A673 (cell line): Measurements from ENCODE around the gene GRIK4. TPM values are rescaled to one million over a fixed set of nuclear protein-coding genes. Genes with fewer than 3 reads are reported as not detected.

Experiments
- BruUV-seq: library from RNA; stranded (reverse); fragments of 400-500 nt; replicated peaks from 2 replicates; lab custom pipeline; 2021; lab: Mats Ljungman, UMichigan
- CTCF ChIA-PET: fragments of 300-600 bp; sonication (Branson Sonifier 250); formaldehyde crosslinking; loops from one replicate; lab custom pipeline; 2022; ENCODE audit warnings: antibody characterized with exemption; lab: Charles Lee
- POLR2A ChIA-PET: fragments of 300-600 bp; sonication (Branson Sonifier 250); formaldehyde crosslinking; loops from one replicate; lab custom pipeline; 2022; ENCODE audit warnings: antibody characterized with exemption; ENCODE audit not compliant: low non-redundant PET; lab: Charles Lee
- DNase-seq: peaks from one replicate; pipeline ENCODE4 v3.0.0-alpha.2; 2015; ENCODE audit warnings: low spot score
- H3K27ac ChIP-seq: fragments of 200-600 bp; sonication (generic); 2 replicates; pipeline ENCODE4 v1.5.1; 2016; ENCODE audit warnings: mixed run types, low read depth, mild to moderate bottlenecking, mixed read lengths, antibody characterized with exemption, low read length; ENCODE audit not compliant: poor library complexity, severe bottlenecking
- H3K27me3 ChIP-seq: fragments of 200-600 bp; sonication (generic); replicated peaks from 2 replicates; pipeline ENCODE4 v1.6.1; 2017; ENCODE audit warnings: mixed run types, low read depth, mild to moderate bottlenecking, mixed read lengths, antibody characterized with exemption, low read length; ENCODE audit not compliant: insufficient read depth, poor library complexity
- H3K36me3 ChIP-seq: fragments of 200-600 bp; sonication (generic); 2 replicates; pipeline ENCODE4 v1.6.1; 2016; ENCODE audit warnings: mixed run types, mild to moderate bottlenecking, mixed read lengths, antibody characterized with exemption, low read length; ENCODE audit not compliant: insufficient read depth, poor library complexity, severe bottlenecking
- H3K4me1 ChIP-seq: fragments of 200-600 bp; sonication (generic); 2 replicates; pipeline ENCODE4 v1.6.1; 2017; ENCODE audit warnings: mixed run types, mild to moderate bottlenecking, mixed read lengths, antibody characterized with exemption, low read length; ENCODE audit not compliant: insufficient read depth, poor library complexity, severe bottlenecking
- H3K4me3 ChIP-seq: fragments of 200-600 bp; sonication (generic); 2 replicates; pipeline ENCODE4 v1.5.1; 2016; ENCODE audit warnings: low read depth, mixed run types, mild to moderate bottlenecking, mixed read lengths, low read length; ENCODE audit not compliant: poor library complexity, severe bottlenecking
- H3K9me3 ChIP-seq: fragments of 200-600 bp; sonication (generic); 2 replicates; pipeline ENCODE4 v1.6.1; 2016; ENCODE audit warnings: mixed run types, low read depth, mild to moderate bottlenecking, mixed read lengths, antibody characterized with exemption, low read length; ENCODE audit not compliant: poor library complexity, severe bottlenecking
- EZH2 ChIP-seq: fragments of 200-600 bp; sonication (generic); IDR thresholded peaks from 2 replicates; pipeline ENCODE4 v1.6.1; 2017; ENCODE audit warnings: borderline replicate concordance, low read depth, mild to moderate bottlenecking, mixed read lengths, antibody characterized with exemption, low read length; ENCODE audit not compliant: poor library complexity, severe bottlenecking
- intact Hi-C: fragments of 100-400 bp; cut with micrococcal nuclease; formaldehyde crosslinking; loops from one replicate; pipeline ENCODE4 v1.10.0; 2022; ENCODE audit not compliant: unreplicated experiment
- total RNA-seq: library from RNA; stranded (reverse); gene quantifications from 2 replicates; pipeline ENCODE4 v1.2.3, GENCODE V29; 2021
- TF ChIP-seq, protein P1 (sequence below): fragments of 300-800, 200-600 bp; sonication (generic); conservative IDR thresholded peaks from 2 replicates; pipeline ENCODE4 v1.5.1; 2017; ENCODE audit warnings: low read depth, mild to moderate bottlenecking, antibody characterized with exemption, low read length, moderate library complexity, mixed read lengths

GRIK4 gene
- total RNA-seq, 1 experiment from 2014 or later: not detected

DNA sequence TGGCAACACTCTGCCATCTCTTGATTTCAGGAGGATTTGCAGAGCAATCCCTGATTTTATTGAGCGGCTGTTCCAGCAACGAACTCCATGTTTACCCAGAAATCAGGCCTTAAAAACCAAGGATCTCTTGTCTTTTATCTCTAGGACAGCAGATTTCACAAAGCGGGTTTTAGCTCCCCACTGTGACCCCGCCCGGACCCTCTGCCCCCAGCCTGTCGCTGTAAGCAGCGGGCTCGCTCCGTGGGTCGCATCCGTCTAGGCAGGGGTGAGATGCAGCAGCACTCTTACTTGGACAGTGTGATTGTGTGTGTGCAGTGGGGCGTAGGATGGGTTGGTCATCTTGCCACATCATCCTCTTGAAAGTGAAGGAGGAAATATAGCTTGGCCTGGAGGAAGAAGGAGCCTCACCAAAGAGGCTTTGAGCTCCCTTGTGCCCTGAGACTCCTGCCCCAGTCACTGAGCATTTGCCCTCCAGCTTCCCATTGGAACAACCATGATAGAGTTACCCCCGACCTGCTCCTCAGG, 323.2 kb downstream of the GRIK4 start:
- Histone ChIP-seq H3K27ac (no peak overlapping the region), H3K27me3 (no peaks in the 10 kb centered on the region), H3K4me3 (no peak overlapping the region), H3K4me1 (no peaks in the 10 kb centered on the region), H3K9me3 (no peaks in the 10 kb centered on the region), H3K36me3 (no peaks in the 10 kb centered on the region)
- POLR2A ChIA-PET: no interaction called here
- CTCF ChIA-PET: interaction anchor here (0.6 kb wide), 1 partner anchor 1487 kb away, joined by 3 read pairs; no protein-coding TSS in a partner anchor
- intact Hi-C loops: no loop called here
- DNase-seq: no peak
- TF ChIP-seq EZH2: no peak
- TF ChIP-seq, protein P1, sequence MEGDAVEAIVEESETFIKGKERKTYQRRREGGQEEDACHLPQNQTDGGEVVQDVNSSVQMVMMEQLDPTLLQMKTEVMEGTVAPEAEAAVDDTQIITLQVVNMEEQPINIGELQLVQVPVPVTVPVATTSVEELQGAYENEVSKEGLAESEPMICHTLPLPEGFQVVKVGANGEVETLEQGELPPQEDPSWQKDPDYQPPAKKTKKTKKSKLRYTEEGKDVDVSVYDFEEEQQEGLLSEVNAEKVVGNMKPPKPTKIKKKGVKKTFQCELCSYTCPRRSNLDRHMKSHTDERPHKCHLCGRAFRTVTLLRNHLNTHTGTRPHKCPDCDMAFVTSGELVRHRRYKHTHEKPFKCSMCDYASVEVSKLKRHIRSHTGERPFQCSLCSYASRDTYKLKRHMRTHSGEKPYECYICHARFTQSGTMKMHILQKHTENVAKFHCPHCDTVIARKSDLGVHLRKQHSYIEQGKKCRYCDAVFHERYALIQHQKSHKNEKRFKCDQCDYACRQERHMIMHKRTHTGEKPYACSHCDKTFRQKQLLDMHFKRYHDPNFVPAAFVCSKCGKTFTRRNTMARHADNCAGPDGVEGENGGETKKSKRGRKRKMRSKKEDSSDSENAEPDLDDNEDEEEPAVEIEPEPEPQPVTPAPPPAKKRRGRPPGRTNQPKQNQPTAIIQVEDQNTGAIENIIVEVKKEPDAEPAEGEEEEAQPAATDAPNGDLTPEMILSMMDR: no peak
- no TSS peak for BruUV-seq

DNA sequence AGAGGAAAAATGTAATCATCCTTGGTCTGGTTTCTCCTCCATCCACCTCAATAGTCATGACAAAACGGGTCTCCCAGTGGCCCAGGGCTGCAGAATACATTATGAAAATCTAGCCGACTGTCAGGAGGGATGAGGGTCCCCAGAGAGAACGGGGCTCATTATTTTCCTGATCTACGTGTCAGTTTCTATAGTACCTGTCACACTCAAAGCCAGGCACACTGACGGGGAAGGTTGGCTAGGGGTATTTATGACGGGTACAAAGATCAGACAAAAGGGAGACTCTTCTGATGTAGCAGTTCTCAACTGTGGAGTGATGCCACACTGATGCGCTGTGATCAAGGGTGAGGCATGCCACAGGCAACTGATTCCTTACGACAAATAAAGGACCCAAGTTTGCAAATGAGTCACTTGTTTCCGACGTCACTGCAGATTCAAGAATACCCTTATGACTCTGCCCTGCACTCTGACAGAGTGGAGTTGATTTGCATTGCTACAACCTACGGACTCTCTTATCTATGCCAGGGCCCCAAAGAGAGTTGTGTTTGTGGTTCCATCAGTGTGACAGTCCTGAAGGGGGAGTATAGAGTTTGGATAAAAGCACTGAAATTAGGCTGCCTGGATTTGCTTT, 324.2 kb downstream of the GRIK4 start:
- CTCF ChIA-PET: no interaction called here
- H3K27ac ChIP-seq: no peak overlapping the region
- POLR2A ChIA-PET: no interaction called here
- BruUV-seq: no TSS peak
- no peaks in the 10 kb centered on the region for H3K4me1 ChIP-seq
- H3K27me3 ChIP-seq: no peaks in the 10 kb centered on the region
- intact Hi-C loops: no loop called here
- DNase-seq: no peak
- H3K36me3 ChIP-seq: no peaks in the 10 kb centered on the region
- no peak overlapping the region for H3K4me3 ChIP-seq
- no peak for TF ChIP-seq EZH2
- TF ChIP-seq, protein P1: no peak
- no peaks in the 10 kb centered on the region for H3K9me3 ChIP-seq

DNA sequence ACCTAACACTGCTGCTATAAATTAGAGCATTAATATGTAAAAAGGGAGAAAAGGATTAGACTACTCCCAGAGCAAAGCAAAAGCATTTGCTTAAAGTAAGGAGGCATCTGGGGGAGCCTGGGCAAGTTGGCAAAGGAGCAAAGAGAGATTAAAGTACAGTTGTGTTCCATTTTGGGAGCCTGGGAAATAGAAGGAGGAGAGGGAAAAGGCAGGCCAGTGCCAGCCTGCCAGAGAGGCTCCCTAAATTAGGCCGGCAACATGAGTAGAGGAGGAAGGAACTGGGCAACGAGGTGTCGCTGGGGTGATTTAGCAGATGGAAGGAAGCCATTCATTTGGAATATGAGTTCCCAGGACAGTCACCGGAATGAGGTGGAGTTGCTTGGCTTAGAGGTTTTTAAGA, 326.1 kb downstream of the GRIK4 start:
- no peak for DNase-seq
- no peaks in the 10 kb centered on the region for H3K4me1 ChIP-seq
- H3K4me3 ChIP-seq: no peak overlapping the region
- H3K27ac ChIP-seq: no peak overlapping the region
- ChIA-PET CTCF (interaction anchor here (0.6 kb wide), 1 partner anchor 115 kb away, joined by 3 read pairs; no protein-coding TSS in a partner anchor), POLR2A (no interaction called here)
- H3K9me3 ChIP-seq: no peaks in the 10 kb centered on the region
- H3K36me3 ChIP-seq: no peaks in the 10 kb centered on the region
- H3K27me3 ChIP-seq: no peaks in the 10 kb centered on the region
- no TSS peak for BruUV-seq
- intact Hi-C loops: no loop called here
- TF ChIP-seq, protein P1: no peak
- TF ChIP-seq EZH2: no peak
